Natural killer cell (primary cell): Measurements from ENCODE around the gene CUEDC1. TPM values are rescaled to one million over a fixed set of nuclear protein-coding genes. Genes with fewer than 3 reads are reported as not detected.

Experiments used
- ATAC-seq, 3 donors: fragments of 150-1000 bp in 2 of 3; fragments of 200-7000 bp in 1 of 3; cut with Tn5 transposase; 1 replicate in 1 of 3; 2 replicates in 2 of 3; pipeline ENCODE4 v1.10.0; 2021; ENCODE audit warnings: mild to moderate bottlenecking in 2 of 3, moderate library complexity in 2 of 3
- DNase-seq, 2 donors: peaks; one replicate each; pipeline versions ENCODE4 v3.0.0 to v3.0.0-alpha.2; 2013 to 2021; ENCODE audit warnings: mixed read lengths in 1 of 2
- H3K27ac ChIP-seq: one replicate; pipeline ENCODE4 v1.5.1; 2013; ENCODE audit warnings: mild to moderate bottlenecking, low read length
- H3K27me3 ChIP-seq: one replicate; pipeline ENCODE4 v1.6.1; 2013; ENCODE audit warnings: low read length; ENCODE audit not compliant: control insufficient read depth, insufficient read depth
- H3K36me3 ChIP-seq: one replicate; pipeline ENCODE4 v1.6.1; 2013; ENCODE audit warnings: low read length; ENCODE audit not compliant: control insufficient read depth, insufficient read depth
- H3K4me1 ChIP-seq: one replicate; pipeline ENCODE4 v1.6.1; 2013; ENCODE audit warnings: low read length; ENCODE audit not compliant: control insufficient read depth, insufficient read depth
- H3K4me3 ChIP-seq: one replicate; pipeline ENCODE4 v1.5.1; 2013; ENCODE audit warnings: low read length
- H3K9me3 ChIP-seq: one replicate; pipeline ENCODE4 v1.6.1; 2013; ENCODE audit warnings: low read length; ENCODE audit not compliant: control insufficient read depth, insufficient read depth
- H3K27ac Mint-ChIP-seq, 2 donors: one replicate each; pipeline ENCODE4 v1.8.0; 2022; ENCODE audit warnings: mild to moderate bottlenecking in 2 of 2, mixed read lengths in 2 of 2, moderate library complexity in 1 of 2
- H3K27me3 Mint-ChIP-seq, 2 donors: one replicate each; pipeline ENCODE4 v1.8.0; 2022; ENCODE audit warnings: low read depth in 2 of 2, mixed read lengths in 2 of 2
- H3K36me3 Mint-ChIP-seq: one replicate; pipeline ENCODE4 v1.8.0; 2022; ENCODE audit warnings: mixed read lengths
- H3K4me1 Mint-ChIP-seq, 2 donors: one replicate each; pipeline ENCODE4 v1.8.0; 2022; ENCODE audit warnings: mixed read lengths in 2 of 2
- H3K4me3 Mint-ChIP-seq: one replicate; pipeline ENCODE4 v1.8.0; 2022; ENCODE audit warnings: mild to moderate bottlenecking, moderate library complexity, mixed read lengths
- H3K9me3 Mint-ChIP-seq, 2 donors: one replicate each; pipeline ENCODE4 v1.8.0; 2022; ENCODE audit warnings: mixed read lengths in 2 of 2
- WGBS: methylation state at CpG from one replicate; pipeline ENCODE4 v1.1.7; 2013; ENCODE audit warnings: missing lambda C conversion rate; ENCODE audit not compliant: insufficient coverage; 5-methylcytosine and 5-hydroxymethylcytosine counted together
- intact Hi-C: fragments of 100-400 bp; cut with micrococcal nuclease; formaldehyde crosslinking; loops from one replicate; pipeline ENCODE4 v1.14.2; 2022
- total RNA-seq, 4 donors: library from RNA; stranded (reverse); fragments of 120-200 nt in 1 of 4; gene quantifications; one replicate each; pipeline versions ENCODE4 v1.2.3 to v1.2.4, GENCODE V29; 2013 to 2022
- TF ChIP-seq, protein P1 (sequence below): fragments of 200-600 bp; IDR thresholded peaks from one replicate; pipeline ENCODE4 v1.8.0; 2022; ENCODE audit warnings: antibody characterized with exemption

Gene CUEDC1
- total RNA-seq, 3 donors from 2014 or later (not counting 1 experiment from before 2014, with no cell fraction given) = 1.5 to 3.7 (median 2.6) TPM

DNA sequence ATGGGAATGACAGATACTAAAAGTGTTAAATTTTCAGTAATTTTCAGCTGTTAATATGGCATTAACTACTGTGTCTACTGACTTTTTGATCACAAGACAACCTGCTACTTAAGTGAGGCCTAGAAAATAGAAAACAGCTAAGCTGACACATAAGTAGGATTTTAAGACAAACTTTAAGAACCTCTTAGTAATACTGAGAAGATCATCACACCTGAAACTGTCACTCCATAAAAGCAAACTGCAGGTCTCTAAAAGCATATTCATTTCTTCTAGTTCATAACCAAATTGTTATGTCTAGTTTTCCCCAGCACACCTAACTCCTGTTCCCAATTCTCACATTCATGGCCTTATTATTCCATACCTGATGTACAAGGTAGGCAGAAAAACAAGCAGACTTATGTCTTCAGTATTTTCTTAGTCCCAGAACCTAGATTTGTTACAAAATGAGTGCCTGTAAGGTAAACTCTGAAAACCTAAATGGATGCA lies 43.8 kb upstream of the CUEDC1 start:
- H3K4me3 ChIP-seq = no peak overlapping the region

DNA sequence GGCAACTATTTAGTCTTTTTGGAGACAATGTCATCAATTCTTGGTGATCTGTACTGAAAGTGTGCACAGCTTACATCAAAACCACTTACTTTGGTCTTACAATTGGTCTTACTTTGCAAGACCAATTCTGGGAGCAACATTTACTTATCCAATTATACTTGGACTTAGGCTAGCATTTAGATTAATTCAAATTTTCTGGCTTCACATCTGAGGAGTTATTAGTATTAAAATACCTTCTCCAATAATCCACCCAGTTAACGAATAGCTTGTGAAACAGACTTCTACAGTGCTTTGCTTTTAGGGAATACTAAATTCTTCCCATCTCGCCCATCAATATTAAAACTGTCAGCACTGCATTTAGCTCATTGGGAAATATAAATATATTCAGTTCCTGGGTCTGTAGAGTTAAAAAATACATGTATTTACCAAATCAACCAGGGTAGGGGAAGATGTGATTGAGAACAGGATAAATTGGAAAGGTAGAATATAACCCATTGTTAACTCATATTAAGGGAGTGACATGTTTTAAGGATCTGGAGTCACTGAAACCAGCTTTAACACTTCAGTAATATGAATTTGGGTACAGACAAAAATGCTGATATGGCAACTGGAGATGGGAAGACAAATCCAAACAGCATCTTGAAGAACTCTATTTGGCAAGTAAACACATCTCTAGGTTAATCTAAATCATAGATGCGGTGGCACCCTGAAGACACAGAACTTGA lies 42.0 kb upstream of the CUEDC1 start:
- intact Hi-C loops = loop anchor here (5.0 kb wide), 1 partner anchor 50 kb away; no protein-coding TSS in a partner anchor
- H3K4me1 Mint-ChIP-seq = peaks cover 10 to 14% of the 10 kb centered on the region in 2 donors
- TF ChIP-seq, protein P1, sequence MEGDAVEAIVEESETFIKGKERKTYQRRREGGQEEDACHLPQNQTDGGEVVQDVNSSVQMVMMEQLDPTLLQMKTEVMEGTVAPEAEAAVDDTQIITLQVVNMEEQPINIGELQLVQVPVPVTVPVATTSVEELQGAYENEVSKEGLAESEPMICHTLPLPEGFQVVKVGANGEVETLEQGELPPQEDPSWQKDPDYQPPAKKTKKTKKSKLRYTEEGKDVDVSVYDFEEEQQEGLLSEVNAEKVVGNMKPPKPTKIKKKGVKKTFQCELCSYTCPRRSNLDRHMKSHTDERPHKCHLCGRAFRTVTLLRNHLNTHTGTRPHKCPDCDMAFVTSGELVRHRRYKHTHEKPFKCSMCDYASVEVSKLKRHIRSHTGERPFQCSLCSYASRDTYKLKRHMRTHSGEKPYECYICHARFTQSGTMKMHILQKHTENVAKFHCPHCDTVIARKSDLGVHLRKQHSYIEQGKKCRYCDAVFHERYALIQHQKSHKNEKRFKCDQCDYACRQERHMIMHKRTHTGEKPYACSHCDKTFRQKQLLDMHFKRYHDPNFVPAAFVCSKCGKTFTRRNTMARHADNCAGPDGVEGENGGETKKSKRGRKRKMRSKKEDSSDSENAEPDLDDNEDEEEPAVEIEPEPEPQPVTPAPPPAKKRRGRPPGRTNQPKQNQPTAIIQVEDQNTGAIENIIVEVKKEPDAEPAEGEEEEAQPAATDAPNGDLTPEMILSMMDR = no peak
- DNase-seq (no peak), ATAC-seq (no peak)
- H3K9me3 ChIP-seq = no peaks in the 10 kb centered on the region
- no peak overlapping the region for H3K4me3 Mint-ChIP-seq
- WGBS = 100% methylated on average over 1 of the region's 3 CpGs
- no peaks in the 10 kb centered on the region for H3K27me3 ChIP-seq
- H3K9me3 Mint-ChIP-seq = no peaks in the 10 kb centered on the region
- no peaks in the 10 kb centered on the region for H3K36me3 Mint-ChIP-seq
- H3K27ac ChIP-seq = no peak overlapping the region
- no peak overlapping the region for H3K4me3 ChIP-seq
- peaks cover 31% of the 10 kb centered on the region for H3K36me3 ChIP-seq
- peak overlapping the region; percentile 23 to 64 for H3K27ac Mint-ChIP-seq
- peaks cover 11% of the 10 kb centered on the region for H3K4me1 ChIP-seq
- H3K27me3 Mint-ChIP-seq = no peaks in the 10 kb centered on the region

More for the DNA sequence above, 43.8 kb upstream of the CUEDC1 start:
- ATAC-seq (no peak), DNase-seq (no peak)
- no peak overlapping the region for H3K27ac ChIP-seq
- H3K4me3 Mint-ChIP-seq = no peak overlapping the region
- H3K27me3 Mint-ChIP-seq = no peaks in the 10 kb centered on the region
- TF ChIP-seq, protein P1 = no peak
- no peaks in the 10 kb centered on the region for H3K36me3 Mint-ChIP-seq
- H3K9me3 ChIP-seq = no peaks in the 10 kb centered on the region
- H3K36me3 ChIP-seq = peaks cover 49% of the 10 kb centered on the region
- no peaks in the 10 kb centered on the region for H3K27me3 ChIP-seq
- peaks cover 22 to 23% of the 10 kb centered on the region in 2 donors for H3K4me1 Mint-ChIP-seq
- intact Hi-C loops = loop anchor here (1.0 to 5.0 kb wide), 3 partner anchors 52 to 141 kb away; no protein-coding TSS in a partner anchor
- H3K4me1 ChIP-seq = peaks cover 4% of the 10 kb centered on the region
- no peaks in the 10 kb centered on the region for H3K9me3 Mint-ChIP-seq
- H3K27ac Mint-ChIP-seq = peak overlapping the region; percentile 42 to 53

DNA sequence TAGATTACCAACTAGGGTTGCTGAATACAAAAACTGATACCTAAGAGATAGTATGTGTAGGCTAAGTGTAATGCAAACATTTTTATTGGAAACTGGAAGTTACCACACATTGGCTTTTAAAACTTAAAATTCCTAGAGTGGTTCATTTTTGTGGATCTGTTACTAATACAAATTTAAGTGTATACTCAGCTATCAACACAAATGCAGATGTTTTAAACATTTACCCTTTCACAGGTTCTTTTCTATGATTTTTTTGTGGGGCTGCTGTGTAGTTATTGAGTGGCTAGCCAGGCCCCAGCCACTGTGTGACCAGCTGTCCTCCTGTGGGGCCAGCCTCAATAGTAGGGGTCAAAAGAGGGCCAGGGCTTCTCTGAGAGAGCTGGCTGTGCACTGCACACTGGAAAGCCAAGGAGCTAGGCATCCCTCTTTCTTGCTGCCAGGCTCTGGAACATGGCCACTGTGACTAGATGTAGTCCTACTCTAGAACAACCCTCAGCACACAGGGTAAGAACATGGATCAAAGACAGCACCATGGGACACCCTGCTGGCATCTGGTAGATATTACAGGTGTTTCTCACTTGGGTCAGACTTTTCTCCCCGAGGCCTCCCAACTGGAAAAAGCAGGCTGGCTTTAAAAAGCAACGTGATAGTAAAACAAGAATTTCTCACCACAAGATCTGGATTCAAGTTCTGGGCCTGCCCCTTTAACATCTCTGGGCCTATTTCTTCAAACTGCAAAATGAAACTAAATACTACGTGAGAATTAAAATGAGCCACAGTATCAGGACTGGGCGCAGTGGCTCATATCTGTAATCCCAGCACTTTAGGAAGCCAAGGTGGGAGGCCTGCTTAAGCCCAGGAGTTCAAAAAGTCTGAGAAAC lies 40.1 kb upstream of the CUEDC1 start:
- Histone ChIP-seq H3K27ac (peak overlapping the region; percentile 30), H3K27me3 (no peaks in the 10 kb centered on the region), H3K4me1 (peaks cover 11% of the 10 kb centered on the region), H3K36me3 (peaks cover 15% of the 10 kb centered on the region), H3K9me3 (no peaks in the 10 kb centered on the region), H3K4me3 (no peak overlapping the region)
- no peaks in the 10 kb centered on the region for H3K27me3 Mint-ChIP-seq
- 46% methylated on average over 4 of the region's 4 CpGs for WGBS
- TF ChIP-seq, protein P1 = peak; percentile 56
- peaks cover 12 to 13% of the 10 kb centered on the region in 2 donors for H3K4me1 Mint-ChIP-seq
- intact Hi-C loops = loop anchor here (2.0 to 5.0 kb wide), 2 partner anchors 48 to 79 kb away; no protein-coding TSS in a partner anchor
- H3K27ac Mint-ChIP-seq = peak overlapping the region; percentile 64 to 84
- ATAC-seq (peak; percentile 85 to 91 (median 90)), DNase-seq (peak; percentile 35 to 81)
- H3K4me3 Mint-ChIP-seq = peak overlapping the region; percentile 26
- no peaks in the 10 kb centered on the region for H3K9me3 Mint-ChIP-seq
- H3K36me3 Mint-ChIP-seq = no peaks in the 10 kb centered on the region
